K562 (cell line): Measurements from ENCODE around the gene TMEM132C. TPM values are rescaled to one million over a fixed set of nuclear protein-coding genes. Genes with fewer than 3 reads are reported as not detected.

Experiments used
- RAD51 ChIP-seq: fragments of 450-650 bp; IDR thresholded peaks from 2 replicates; pipeline ENCODE4 v1.7.1; 2016; ENCODE audit warnings: low read depth, mild to moderate bottlenecking, borderline replicate concordance
- ZFP36 ChIP-seq: fragments of 150-350 bp; IDR thresholded peaks from 2 replicates; pipeline ENCODE4 v1.6.1; 2018; ENCODE audit warnings: low read length, low read depth; ENCODE audit not compliant: partially characterized antibody
- polyA plus RNA-seq, 8 experiments: library from polyadenylated mRNA; depleted of rRNA in 4 of 8; stranded (reverse) in 5 of 8; unstranded in 3 of 8; fragments of >200 nt; fragmentation: Nextera tagmentation in 2 of 8; fragmentation: Illumina TruSeq in 1 of 8; extraction: Ambion mirVana in 2 of 8; extraction: Trizol in 1 of 8; gene quantifications; 2 replicates each; pipeline versions ENCODE4 v1.2.1 to v1.2.3, GENCODE V29; 2011 to 2014; ENCODE audit warnings: inconsistent platforms in 1 of 8, missing spikeins in 1 of 8
- total RNA-seq, 7 experiments: library from RNA; depleted of rRNA in 6 of 7; stranded (reverse); fragments of >200 nt in 6 of 7; fragmentation: Illumina TruSeq in 2 of 7; extraction: Trizol in 2 of 7; gene quantifications; 2 replicates each; pipeline versions ENCODE4 v1.2.1 to v1.2.3, GENCODE V29; 2011 to 2021; ENCODE audit warnings: low replicate concordance in 1 of 7
- TF ChIP-seq, protein P1 (sequence below): fragments of 200-600 bp; sonication (generic); IDR thresholded peaks from one replicate; pipeline ENCODE4 v1.6.1; 2012; ENCODE audit warnings: mild to moderate bottlenecking, low read depth, low read length, inconsistent platforms

Gene TMEM132C
- total and polyA plus RNA-seq, 9 of the 15 experiments (the other 6 are each of a cell fraction or from before 2014, with no cell fraction given): not detected

GRCh38 chr12:128661226-128661569 is 394.2 kb downstream of the TMEM132C start (continued):
- TF ChIP-seq, protein P1, sequence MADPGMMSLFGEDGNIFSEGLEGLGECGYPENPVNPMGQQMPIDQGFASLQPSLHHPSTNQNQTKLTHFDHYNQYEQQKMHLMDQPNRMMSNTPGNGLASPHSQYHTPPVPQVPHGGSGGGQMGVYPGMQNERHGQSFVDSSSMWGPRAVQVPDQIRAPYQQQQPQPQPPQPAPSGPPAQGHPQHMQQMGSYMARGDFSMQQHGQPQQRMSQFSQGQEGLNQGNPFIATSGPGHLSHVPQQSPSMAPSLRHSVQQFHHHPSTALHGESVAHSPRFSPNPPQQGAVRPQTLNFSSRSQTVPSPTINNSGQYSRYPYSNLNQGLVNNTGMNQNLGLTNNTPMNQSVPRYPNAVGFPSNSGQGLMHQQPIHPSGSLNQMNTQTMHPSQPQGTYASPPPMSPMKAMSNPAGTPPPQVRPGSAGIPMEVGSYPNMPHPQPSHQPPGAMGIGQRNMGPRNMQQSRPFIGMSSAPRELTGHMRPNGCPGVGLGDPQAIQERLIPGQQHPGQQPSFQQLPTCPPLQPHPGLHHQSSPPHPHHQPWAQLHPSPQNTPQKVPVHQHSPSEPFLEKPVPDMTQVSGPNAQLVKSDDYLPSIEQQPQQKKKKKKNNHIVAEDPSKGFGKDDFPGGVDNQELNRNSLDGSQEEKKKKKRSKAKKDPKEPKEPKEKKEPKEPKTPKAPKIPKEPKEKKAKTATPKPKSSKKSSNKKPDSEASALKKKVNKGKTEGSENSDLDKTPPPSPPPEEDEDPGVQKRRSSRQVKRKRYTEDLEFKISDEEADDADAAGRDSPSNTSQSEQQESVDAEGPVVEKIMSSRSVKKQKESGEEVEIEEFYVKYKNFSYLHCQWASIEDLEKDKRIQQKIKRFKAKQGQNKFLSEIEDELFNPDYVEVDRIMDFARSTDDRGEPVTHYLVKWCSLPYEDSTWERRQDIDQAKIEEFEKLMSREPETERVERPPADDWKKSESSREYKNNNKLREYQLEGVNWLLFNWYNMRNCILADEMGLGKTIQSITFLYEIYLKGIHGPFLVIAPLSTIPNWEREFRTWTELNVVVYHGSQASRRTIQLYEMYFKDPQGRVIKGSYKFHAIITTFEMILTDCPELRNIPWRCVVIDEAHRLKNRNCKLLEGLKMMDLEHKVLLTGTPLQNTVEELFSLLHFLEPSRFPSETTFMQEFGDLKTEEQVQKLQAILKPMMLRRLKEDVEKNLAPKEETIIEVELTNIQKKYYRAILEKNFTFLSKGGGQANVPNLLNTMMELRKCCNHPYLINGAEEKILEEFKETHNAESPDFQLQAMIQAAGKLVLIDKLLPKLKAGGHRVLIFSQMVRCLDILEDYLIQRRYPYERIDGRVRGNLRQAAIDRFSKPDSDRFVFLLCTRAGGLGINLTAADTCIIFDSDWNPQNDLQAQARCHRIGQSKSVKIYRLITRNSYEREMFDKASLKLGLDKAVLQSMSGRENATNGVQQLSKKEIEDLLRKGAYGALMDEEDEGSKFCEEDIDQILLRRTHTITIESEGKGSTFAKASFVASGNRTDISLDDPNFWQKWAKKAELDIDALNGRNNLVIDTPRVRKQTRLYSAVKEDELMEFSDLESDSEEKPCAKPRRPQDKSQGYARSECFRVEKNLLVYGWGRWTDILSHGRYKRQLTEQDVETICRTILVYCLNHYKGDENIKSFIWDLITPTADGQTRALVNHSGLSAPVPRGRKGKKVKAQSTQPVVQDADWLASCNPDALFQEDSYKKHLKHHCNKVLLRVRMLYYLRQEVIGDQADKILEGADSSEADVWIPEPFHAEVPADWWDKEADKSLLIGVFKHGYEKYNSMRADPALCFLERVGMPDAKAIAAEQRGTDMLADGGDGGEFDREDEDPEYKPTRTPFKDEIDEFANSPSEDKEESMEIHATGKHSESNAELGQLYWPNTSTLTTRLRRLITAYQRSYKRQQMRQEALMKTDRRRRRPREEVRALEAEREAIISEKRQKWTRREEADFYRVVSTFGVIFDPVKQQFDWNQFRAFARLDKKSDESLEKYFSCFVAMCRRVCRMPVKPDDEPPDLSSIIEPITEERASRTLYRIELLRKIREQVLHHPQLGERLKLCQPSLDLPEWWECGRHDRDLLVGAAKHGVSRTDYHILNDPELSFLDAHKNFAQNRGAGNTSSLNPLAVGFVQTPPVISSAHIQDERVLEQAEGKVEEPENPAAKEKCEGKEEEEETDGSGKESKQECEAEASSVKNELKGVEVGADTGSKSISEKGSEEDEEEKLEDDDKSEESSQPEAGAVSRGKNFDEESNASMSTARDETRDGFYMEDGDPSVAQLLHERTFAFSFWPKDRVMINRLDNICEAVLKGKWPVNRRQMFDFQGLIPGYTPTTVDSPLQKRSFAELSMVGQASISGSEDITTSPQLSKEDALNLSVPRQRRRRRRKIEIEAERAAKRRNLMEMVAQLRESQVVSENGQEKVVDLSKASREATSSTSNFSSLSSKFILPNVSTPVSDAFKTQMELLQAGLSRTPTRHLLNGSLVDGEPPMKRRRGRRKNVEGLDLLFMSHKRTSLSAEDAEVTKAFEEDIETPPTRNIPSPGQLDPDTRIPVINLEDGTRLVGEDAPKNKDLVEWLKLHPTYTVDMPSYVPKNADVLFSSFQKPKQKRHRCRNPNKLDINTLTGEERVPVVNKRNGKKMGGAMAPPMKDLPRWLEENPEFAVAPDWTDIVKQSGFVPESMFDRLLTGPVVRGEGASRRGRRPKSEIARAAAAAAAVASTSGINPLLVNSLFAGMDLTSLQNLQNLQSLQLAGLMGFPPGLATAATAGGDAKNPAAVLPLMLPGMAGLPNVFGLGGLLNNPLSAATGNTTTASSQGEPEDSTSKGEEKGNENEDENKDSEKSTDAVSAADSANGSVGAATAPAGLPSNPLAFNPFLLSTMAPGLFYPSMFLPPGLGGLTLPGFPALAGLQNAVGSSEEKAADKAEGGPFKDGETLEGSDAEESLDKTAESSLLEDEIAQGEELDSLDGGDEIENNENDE: no peak
- TF ChIP-seq RAD51 (no peak), ZFP36 (no peak)
- TF ChIP-seq, all 486 proteins: peak for 0
